ENCODE measurements around the gene HSD3B7.

Gene HSD3B7

GRCh38 chr16:30983898-30984610 is 953 bp upstream of the HSD3B7 start:
- DNase-seq: no peak

GRCh38 chr16:30985401-30986128 is 558 bp downstream of the HSD3B7 start:
- no peak for DNase-seq

- no peak for DNase-seq
These were observed 1.4 kb downstream of the HSD3B7 start for GRCh38 chr16:30986129-30986991.

- no peak for DNase-seq
These were observed 2.7 kb downstream of the HSD3B7 start for GRCh38 chr16:30987581-30988190.

GRCh38 chr16:30989469-30990047 is 4.6 kb downstream of the HSD3B7 start:
- DNase-seq: no peak

- no peak for DNase-seq
These were observed 5.1 kb downstream of the HSD3B7 start for GRCh38 chr16:30990105-30990504.

- DNase-seq: no peak
These were observed 6.0 kb downstream of the HSD3B7 start for GRCh38 chr16:30991052-30991451.

GRCh38 chr16:30992276-30992780 is 7.3 kb downstream of the HSD3B7 start:
- DNase-seq: no peak

- DNase-seq: no peak
These were observed 8.2 kb downstream of the HSD3B7 start for GRCh38 chr16:30992931-30993816.

- DNase-seq: no peak
These were observed 10.9 kb downstream of the HSD3B7 start for GRCh38 chr16:30995927-30996323.

GRCh38 chr16:30996324-30996984 is 11.4 kb downstream of the HSD3B7 start:
- DNase-seq: no peak

- no peak for DNase-seq
These were observed 12.1 kb downstream of the HSD3B7 start for GRCh38 chr16:30996985-30997724.

GRCh38 chr16:30997725-30998711 is 13.0 kb downstream of the HSD3B7 start:
- DNase-seq: no peak

GRCh38 chr16:30998852-30999761 is 14.1 kb downstream of the HSD3B7 start:
- no peak for DNase-seq

GRCh38 chr16:31000671-31001382 is 15.8 kb downstream of the HSD3B7 start:
- no peak for DNase-seq

- DNase-seq: no peak
These were observed 16.7 kb downstream of the HSD3B7 start for GRCh38 chr16:31001507-31002249.

Measured in NCI-H524 treated with DMSO at 0.1 percent for 48 hours (cell line).